Right ventricle myocardium superior (tissue), 1 donor: ENCODE data around the gene PRMT1. TPM values are rescaled to one million over a fixed set of nuclear protein-coding genes. Genes with fewer than 3 reads are reported as not detected.

Experiments used
- ATAC-seq: fragments of 200-7000 bp; cut with Tn5 transposase; one replicate; pipeline ENCODE4 v1.9.1; 2020; ENCODE audit warnings: mild to moderate bottlenecking; ENCODE audit not compliant: poor library complexity
- DNase-seq: peaks from one replicate; pipeline ENCODE4 v3.0.0-alpha.2; 2020
- intact Hi-C: fragments of 100-400 bp; cut with DNase I; formaldehyde crosslinking; loops from one replicate; pipeline ENCODE4 v1.11.2; 2022
- total RNA-seq: library from RNA; stranded (reverse); fragmentation: NEBNext Ultra II Directional; extraction: Animal tissue kit (Norgen Biotek cat#: 25700); gene quantifications from one replicate; pipeline ENCODE4 v1.2.1, GENCODE V29; 2021
- donor health status: DM: no; HTN: yes; CAD: no; lungs with severe emphysema.

The PRMT1 gene
- total RNA-seq, 1 donor from 2014 or later, result 110 TPM

GRCh38 chr19:49645995-49646394 is 31.1 kb upstream of the PRMT1 start:
- no peak for ATAC-seq
- no peak for DNase-seq
- intact Hi-C loops, result no loop called here

DNA sequence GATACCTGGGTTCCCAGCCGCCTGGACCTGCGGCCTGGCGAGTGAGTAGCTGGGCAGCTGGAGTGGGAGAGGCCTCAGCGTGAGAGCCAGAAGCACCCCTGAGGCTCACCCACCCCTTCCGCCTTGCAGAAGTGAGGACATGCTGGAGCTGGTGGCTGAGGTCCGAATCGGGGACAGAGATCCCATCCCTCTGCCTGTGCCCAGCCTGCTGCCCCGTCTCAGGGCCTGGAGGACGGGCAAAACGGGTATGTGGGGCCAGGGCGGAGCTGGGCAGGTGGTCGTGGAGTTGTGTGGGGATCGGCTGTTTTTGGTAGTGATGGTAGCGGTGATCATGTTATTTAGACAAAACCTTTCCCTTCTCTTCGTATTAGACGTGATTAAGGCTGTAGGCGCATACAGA is 30.5 kb upstream of the PRMT1 start:
- ATAC-seq, result no peak
- intact Hi-C loops, result no loop called here
- no peak for DNase-seq

- ATAC-seq (no peak), DNase-seq (no peak)
- intact Hi-C loops, result no loop called here
Measured at GRCh38 chr19:49651029-49651819, 25.8 kb upstream of the PRMT1 start.

DNA sequence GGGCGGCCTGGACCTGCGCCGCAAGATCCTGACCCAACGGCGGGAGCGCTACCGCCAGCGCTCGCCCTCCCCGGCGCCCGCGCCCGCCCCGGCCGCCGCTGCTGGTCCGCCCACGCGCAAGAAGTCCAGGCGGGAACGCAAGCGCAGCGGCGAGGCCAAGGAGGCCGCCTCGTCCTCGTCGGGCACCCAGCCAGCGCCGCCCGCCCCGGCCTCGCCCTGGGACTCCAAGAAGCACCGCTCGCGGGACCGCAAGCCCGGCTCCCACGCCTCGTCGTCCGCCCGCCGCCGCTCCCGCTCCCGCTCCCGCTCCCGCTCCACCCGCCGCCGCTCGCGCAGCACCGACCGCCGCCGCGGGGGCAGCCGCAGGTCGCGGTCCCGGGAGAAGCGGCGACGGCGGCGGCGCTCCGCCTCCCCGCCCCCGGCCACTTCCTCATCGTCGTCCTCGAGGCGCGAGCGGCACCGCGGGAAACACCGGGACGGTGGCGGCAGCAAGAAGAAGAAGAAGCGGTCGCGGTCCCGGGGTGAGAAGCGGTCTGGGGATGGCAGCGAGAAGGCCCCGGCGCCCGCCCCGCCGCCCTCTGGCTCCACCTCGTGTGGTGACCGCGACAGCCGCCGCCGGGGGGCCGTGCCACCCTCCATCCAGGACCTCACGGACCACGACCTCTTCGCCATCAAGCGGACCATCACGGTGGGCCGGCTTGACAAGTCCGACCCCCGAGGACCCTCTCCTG is 25.1 kb upstream of the PRMT1 start:
- ATAC-seq (no peak), DNase-seq (no peak)
- intact Hi-C loops, result no loop called here

DNA sequence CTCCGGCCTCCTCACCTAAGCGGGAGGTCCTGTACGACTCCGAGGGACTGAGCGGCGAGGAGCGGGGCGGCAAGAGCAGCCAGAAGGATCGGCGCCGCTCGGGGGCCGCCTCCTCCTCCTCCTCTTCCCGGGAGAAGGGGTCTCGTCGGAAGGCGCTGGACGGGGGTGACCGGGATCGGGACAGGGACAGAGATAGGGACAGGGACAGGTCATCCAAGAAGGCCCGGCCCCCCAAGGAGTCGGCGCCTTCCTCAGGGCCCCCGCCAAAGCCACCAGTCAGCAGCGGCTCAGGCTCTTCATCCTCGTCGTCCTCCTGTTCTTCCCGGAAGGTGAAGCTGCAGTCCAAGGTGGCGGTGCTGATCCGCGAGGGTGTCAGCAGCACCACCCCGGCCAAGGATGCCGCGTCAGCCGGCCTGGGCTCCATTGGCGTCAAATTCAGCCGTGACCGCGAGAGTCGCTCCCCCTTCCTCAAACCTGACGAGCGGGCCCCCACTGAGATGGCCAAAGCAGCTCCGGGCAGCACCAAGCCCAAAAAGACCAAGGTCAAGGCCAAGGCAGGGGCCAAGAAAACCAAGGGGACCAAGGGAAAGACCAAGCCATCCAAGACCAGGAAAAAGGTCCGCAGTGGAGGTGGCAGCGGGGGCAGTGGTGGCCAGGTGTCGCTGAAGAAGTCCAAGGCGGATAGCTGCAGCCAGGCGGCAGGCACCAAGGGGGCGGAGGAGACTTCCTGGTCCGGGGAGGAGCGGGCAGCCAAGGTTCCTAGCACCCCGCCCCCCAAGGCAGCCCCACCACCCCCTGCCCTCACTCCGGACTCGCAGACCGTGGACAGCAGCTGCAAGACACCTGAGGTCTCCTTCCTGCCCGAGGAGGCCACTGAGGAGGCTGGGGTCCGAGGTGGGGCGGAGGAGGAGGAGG is 24.3 kb upstream of the PRMT1 start:
- DNase-seq (no peak), ATAC-seq (no peak)
- intact Hi-C loops, result no loop called here

- intact Hi-C loops, result no loop called here
- no peak for DNase-seq
- no peak for ATAC-seq
Measured at GRCh38 chr19:49653466-49653806, 23.6 kb upstream of the PRMT1 start.

DNA sequence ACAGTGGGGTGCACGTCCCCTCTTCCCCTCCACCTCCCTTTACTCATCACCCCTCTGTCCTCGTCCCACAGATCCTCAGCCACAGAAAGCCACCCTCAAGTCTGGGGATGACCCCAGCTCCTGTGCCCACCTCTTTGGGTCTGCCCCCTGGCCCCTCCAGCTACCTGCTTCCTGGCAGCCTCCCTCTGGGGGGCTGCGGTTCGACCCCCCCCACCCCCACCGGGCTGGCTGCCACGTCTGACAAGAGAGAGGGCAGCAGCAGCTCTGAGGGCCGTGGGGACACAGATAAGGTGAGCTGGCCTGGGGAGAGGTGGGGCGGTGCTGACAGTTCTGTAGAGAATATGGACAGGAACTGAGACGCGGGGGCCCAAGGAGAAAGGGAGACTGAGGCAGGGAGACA is 22.5 kb upstream of the PRMT1 start:
- ATAC-seq, result no peak
- intact Hi-C loops, result no loop called here
- DNase-seq, result no peak

- intact Hi-C loops, result no loop called here
- ATAC-seq, result no peak
Measured at GRCh38 chr19:49655570-49656455, 21.3 kb upstream of the PRMT1 start.

DNA sequence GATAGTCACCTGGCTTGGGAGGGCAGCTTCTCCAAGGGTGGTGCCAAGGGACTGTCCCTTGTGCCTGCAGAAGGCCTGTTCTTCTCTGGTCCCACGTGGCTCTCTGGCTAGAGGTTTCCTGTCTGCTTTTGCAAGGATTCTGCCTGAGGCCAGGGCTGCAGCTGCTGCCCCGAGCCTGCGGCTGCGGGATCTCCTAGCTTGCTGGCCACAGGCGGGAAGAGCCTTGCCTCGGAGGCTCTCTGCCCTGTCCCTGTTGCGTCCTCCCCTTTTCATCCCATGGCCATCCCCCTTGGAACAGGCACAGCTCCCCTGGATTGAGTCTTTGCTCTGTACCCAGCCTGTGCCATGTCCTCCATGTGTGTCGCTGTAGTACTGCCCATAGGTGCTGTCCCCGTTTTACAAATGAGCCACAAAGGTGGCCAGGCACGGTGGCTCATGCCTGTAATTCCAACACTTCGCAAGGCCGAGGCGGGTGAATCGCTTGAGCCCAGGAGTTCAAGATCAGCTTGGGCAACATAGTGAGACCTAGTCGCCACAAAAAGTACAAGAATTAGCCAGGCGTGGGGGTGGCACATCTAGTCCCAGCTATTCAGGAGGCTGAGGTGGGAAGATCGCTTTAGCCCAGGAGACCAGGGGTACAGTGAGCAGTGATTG is 20.5 kb upstream of the PRMT1 start:
- DNase-seq (no peak), ATAC-seq (no peak)
- intact Hi-C loops, result no loop called here

More at GRCh38 chr19:49655570-49656455, 21.3 kb upstream of the PRMT1 start:
- DNase-seq, result no peak

GRCh38 chr19:49657493-49658138 is 19.5 kb upstream of the PRMT1 start:
- intact Hi-C loops, result no loop called here
- DNase-seq (no peak), ATAC-seq (no peak)

- intact Hi-C loops, result no loop called here
- ATAC-seq (no peak), DNase-seq (no peak)
Measured at GRCh38 chr19:49658139-49658517, 18.9 kb upstream of the PRMT1 start.

DNA sequence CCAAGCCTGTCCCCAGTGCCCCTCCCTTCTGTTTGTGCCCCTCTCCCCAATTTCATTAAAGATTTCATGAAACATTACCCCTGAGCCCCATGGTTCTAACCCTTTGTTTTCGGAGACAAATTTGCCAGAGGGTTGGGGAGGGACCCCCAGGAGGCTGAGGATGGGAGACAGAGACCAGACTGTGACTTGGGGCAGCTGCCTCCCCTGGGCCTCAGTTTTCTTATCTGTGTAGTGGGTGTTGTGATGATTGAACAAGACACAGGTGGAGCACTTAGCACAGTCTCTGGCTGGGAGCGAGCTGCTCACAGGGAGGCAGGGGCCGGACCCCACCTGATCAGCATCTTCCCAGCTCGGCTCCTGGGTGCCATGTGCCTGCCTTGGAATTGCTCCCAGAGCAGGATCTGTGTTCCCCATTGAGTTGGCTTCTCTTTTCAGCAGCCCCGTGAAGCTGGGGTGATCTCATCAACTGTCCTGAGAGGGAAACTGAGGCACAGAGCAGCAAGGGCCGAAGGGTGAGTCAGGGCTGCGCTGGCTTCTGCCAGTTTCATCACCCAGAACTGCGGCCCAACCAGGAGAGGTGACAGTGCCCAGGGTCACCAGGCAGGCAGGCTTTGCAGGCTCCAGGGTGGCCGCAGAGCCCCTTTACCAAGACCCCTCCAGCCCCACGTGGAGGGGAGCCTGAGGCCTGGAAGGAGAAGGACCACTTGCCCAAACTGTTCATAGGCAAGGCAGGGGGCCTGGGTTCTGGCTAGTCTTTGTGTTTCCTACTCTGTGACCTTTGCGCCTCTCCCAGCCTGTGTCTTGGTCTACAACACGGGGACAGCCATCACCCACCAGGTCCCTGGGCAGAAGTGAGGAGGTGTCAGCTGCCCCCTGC is 18.3 kb upstream of the PRMT1 start:
- ATAC-seq (no peak), DNase-seq (no peak)
- intact Hi-C loops, result no loop called here

DNA sequence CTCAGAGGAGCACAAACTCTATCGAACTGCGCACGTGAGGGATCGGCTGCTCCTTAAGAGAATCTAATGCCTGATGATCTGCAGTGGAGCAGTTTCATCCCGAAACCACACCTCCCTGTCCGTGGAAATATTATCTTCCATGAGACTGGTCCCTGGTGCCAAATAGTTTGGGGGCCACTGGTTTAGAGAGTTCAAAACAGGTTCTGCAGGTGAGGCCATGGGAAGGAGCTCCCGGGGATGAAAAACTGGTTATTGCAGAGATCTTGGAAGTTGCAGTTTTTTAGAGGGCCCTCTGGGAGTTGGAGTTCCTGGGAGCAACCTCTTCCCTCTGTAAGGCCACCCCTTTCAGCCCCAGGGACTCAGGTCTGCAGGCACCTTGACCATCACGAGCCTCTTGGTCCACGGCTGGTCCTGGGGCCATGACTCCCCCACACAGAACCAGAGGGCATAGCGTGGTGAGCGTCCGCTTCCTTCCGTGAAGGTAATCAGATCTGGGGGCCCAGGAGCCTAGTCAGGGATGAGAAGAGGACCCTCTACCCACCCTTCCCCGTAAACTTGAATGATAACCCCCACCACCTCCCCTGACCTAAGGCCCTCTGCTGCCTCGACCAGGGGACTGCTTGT is 16.6 kb upstream of the PRMT1 start:
- intact Hi-C loops, result no loop called here
- no peak for ATAC-seq
- DNase-seq, result no peak

- no peak for ATAC-seq
- DNase-seq, result no peak
- intact Hi-C loops, result no loop called here
Measured at GRCh38 chr19:49662011-49662410, 15.1 kb upstream of the PRMT1 start.

DNA sequence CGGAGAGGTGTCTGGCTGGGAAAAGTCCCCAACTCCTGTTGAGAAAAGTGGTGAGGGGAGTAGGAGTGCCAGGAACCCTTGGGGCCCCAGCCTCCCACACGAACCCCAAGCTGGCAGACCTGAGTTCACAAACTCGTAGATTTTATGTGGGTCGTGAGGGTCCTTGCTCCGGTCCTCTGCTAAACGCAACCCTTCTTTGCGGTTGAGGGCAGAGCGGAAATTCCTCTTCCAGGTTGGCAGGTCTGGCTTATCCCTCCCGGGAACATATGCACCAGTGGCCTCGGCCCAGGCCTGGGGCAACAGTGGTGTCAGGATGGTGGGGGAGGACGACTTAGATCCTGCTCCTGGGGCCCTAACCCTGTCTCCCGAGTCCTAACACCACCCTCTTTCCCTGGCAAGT is 13.8 kb upstream of the PRMT1 start:
- no peak for DNase-seq
- no peak for ATAC-seq
- intact Hi-C loops, result no loop called here
